Measurements from ENCODE around the gene FAM149B1.

- no peak for TF ChIP-seq CTCF (conservative IDR thresholded peaks at IDR 0.05; ENCODE audit: low read length)
- TF ChIP-seq EZH2phosphoT487 (IDR thresholded peaks at IDR 0.05; ENCODE audit: borderline replicate concordance): no peak
These were observed 77.1 kb downstream of the FAM149B1 start for GRCh38 chr10:73244866-73245477.
